PC-9 (cell line): ENCODE measurements around the gene ZFP28.

Experiments used
- EZH2 ChIP-seq: fragments of 200-600 bp; sonication (generic); IDR thresholded peaks from 2 replicates; pipeline ENCODE4 v1.8.0; 2017; ENCODE audit warnings: antibody characterized with exemption, low read depth
- TF ChIP-seq, protein P1 (sequence below): fragments of 200-600 bp; sonication (generic); conservative IDR thresholded peaks from 2 replicates; pipeline ENCODE4 v1.6.1; 2017; ENCODE audit warnings: mixed run types, antibody characterized with exemption, mild to moderate bottlenecking, moderate library complexity

DNA sequence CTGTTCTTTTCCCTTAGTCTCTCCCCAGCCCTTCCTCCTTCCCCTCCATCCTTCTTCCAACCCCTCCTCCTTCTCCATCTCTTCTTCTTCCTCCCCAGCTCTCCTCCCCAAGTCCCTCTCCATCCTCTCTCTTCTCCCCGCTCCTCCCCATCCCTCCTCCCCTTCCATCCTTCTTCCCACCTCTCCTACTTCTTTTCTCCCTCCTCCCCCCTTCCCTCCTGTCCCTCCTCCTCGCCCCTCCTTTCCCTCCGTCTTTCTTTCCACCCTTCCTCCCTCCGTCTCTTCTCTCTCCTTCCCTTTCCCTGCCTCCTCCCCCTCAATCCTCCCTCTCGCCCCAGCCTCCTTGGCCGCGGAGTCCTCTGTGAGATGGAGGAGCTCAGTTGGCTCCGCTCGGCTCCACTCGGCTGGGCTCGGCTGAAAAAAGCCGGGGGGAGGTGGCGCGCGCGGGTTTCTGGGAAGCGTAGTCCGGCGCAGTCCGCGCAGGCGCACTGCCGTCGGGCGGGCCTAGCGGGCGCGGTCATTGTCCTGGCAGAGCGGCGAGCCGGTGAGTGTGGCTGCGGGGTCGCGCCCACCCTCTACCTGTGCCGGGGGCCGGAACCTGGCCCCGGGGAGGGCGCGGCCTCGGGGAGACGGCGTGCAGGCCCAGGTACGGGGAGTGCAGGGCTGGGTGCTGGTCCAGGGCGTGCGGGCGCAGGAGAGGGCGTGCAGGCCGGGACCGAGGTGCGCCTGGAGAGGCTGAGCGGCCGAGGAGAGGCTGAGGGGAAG, 56.2 kb downstream of the ZFP28 start, which contains the start of gene ZNF71:
- TF ChIP-seq, protein P1, sequence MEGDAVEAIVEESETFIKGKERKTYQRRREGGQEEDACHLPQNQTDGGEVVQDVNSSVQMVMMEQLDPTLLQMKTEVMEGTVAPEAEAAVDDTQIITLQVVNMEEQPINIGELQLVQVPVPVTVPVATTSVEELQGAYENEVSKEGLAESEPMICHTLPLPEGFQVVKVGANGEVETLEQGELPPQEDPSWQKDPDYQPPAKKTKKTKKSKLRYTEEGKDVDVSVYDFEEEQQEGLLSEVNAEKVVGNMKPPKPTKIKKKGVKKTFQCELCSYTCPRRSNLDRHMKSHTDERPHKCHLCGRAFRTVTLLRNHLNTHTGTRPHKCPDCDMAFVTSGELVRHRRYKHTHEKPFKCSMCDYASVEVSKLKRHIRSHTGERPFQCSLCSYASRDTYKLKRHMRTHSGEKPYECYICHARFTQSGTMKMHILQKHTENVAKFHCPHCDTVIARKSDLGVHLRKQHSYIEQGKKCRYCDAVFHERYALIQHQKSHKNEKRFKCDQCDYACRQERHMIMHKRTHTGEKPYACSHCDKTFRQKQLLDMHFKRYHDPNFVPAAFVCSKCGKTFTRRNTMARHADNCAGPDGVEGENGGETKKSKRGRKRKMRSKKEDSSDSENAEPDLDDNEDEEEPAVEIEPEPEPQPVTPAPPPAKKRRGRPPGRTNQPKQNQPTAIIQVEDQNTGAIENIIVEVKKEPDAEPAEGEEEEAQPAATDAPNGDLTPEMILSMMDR: no peak
- TF ChIP-seq EZH2: no peak
